ENCODE results near the gene KRTAP4-4.
"Not testable (repeated sequence)": the region's sequence is repeated elsewhere in the genome, so short reads cannot be mapped to it uniquely, and the experiment has no call there.

KRTAP4-4 gene

DNA sequence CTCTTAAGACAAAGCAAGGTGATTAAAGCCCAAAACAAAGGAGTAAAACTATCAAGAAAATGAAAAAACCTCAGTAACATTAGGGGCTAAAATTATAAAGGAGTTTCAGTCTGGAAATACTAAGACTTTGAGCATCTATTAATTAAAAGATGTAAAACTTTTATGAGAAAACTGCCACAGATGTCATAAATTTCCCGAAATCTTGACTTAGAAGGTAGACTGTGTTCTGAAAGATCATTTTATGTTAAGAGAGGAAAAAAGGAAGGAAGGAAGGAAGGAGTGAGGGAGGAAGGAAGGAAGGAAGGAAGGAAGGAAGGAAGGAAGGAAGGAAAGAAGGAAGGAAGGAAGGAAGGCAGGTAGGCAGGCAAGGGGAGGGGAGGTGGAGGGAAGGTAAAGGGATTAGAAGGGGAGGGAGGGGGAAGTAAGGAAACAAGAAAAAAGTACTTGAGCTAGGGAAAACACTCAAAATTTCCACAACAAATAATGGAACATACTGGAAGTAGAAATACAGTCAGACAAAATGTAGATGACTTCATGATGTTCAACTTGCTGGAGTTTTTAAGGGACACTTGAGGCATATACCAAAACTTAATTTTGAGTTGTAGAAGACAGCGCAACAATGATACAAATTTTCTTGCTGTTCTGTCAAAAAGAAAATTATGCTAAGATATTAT, 12.9 kb downstream of the KRTAP4-4 start:
- DNase-seq: no peak

DNA sequence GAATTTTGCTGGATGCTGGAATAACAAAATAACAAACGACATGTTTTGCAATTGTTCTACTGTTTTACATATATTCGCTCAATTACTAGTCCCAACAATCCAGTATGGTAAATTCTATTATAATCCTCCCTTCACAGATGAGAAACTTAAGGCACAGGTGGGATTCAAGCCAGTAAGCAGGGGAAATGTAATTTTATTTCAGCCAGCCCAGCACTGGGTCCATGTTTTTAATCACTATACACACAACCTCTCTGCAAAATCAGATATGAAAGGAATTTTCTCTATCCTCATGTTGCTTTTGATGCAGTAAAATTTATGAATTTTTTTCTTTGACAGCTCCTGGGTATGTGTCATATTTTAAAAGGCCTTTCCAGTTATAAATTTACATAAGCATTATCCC, 15.3 kb downstream of the KRTAP4-4 start:
- no peak for DNase-seq

- no peak for DNase-seq
Measured at GRCh38 chr17:41144846-41145245, 15.7 kb downstream of the KRTAP4-4 start.

DNA sequence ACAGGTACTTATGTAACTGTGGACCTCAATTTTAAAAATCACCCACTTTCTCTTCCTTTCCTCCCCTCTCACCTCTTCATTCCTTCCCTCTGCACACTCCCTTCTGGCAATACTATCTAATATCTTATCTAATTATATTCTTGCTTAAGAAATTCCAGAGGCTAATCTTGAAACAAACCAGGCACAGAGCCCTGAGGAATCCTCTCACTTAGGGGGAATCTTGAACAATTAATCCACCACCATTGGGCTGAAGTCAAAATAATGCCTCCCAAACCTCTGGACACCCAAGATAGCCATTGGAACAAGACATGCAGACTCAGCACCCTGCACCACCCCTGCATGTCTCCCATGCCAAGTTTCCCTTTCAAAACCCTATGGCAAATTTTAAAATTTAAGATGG, 19.2 kb downstream of the KRTAP4-4 start:
- DNase-seq: no peak

GRCh38 chr17:41140360-41141131, 20.0 kb downstream of the KRTAP4-4 start, which contains the start of gene KRTAP4-6:
TSS of gene KRTAP4-6 (minus strand) at chr17:41140544. CDS start at chr17:41140487, 57 bp downstream.
- no peak for DNase-seq

GRCh38 chr17:41139865-41140264, 20.7 kb downstream of the KRTAP4-4 start:
- DNase-seq: not testable (repeated sequence)

DNA sequence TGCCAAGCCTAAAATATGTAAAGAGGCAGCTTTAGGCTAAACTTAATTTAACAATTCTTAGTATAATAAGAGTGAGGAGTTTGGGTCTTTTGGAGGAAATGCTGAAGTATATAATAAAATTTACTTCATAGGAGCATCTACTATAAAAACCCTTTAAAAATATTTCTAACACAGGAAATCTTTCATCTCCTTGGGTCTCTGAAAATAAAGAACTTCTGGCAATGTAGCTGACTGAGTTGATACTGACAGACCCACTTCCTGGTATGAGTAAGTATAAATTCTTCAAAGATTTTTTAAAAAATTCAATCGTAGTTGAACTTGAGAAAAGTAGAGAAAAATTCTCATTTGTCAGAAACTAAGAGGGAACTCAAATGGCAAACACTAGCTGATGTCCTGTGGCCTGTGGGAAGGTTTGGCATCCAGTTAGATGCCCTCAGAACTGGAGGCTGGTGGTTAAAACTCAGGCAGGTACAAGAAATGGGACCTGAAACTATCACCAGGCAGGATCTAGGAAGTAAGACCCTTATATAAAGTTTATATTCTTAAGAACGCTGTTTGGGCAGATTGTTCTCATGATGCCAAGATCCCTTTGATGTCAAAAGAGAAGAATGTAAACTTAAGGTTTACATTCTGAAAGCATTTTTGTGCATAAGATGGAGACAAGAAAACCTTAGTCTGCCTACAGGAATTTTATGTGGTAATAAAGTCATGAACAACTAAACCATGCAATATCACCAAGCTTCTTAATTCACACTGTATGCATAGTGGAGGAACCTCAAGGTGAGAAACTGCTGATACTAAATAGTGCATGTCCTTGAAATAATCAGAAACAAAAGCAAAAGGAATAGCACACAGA, 26.4 kb downstream of the KRTAP4-4 start:
- DNase-seq: no peak

DNA sequence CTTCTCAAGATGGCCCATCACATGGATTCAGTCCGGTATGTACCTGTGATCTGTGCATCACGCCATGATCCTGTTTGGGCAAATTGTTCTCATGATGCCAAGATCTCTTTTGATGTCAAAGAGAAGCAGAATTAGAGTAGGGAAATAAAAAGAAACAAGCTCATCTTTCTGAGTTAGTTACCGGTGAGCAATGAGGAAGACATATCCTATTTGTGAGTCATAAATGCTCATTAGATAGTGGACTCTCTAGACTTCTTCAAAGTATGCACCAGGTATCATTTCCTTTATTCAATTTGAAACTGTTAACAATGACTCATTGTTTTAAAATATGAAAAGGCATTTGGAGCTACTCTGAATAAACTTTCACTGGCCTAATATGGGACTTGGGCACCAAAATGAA, 28.6 kb downstream of the KRTAP4-4 start:
- no peak for DNase-seq

DNA sequence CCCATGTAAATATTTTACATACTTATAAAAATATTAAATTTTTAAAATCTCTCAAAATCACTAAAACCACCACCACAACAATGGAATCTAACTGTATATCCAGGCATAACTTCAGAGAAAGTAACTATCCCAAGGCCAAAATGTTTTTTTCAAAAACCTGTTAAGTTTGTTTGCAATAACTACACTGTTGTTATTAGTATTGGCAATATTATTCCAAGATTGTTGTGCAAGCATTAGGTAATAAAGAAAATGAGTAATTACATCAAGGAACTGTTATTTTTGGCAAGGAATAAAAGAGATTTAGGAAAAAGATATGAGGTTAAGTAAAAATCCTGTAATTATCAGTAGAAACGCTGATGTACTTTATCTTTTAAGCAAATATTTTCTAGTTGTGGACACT, 33.2 kb downstream of the KRTAP4-4 start:
- no peak for DNase-seq

DNA sequence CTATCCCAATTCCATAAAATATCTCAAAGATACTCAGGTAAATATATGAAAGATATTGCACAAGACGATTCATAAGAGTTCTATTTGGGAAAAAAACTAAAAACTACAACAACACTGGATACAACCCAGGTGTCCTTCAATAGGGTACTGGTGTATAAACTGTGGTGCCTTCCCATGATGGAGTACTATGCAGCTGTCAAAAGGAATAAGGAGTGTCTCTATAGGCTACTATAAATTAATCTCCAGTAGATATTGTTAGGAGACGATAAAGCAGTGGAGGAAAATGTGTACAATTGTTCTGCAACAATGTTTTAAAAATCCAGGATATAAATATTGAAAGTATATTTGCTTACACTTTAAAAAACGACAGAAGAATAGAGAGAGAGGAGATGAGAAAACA, 34.1 kb downstream of the KRTAP4-4 start:
- DNase-seq: no peak

GRCh38 chr17:41125064-41125463, 35.5 kb downstream of the KRTAP4-4 start:
- DNase-seq: no peak

- not testable (repeated sequence) for DNase-seq
Measured at GRCh38 chr17:41123991-41124371, 36.6 kb downstream of the KRTAP4-4 start, which contains the start of gene KRTAP4-12. TSS of gene KRTAP4-12 (minus strand) at chr17:41124182. CDS start at chr17:41124122, 60 bp downstream.

DNA sequence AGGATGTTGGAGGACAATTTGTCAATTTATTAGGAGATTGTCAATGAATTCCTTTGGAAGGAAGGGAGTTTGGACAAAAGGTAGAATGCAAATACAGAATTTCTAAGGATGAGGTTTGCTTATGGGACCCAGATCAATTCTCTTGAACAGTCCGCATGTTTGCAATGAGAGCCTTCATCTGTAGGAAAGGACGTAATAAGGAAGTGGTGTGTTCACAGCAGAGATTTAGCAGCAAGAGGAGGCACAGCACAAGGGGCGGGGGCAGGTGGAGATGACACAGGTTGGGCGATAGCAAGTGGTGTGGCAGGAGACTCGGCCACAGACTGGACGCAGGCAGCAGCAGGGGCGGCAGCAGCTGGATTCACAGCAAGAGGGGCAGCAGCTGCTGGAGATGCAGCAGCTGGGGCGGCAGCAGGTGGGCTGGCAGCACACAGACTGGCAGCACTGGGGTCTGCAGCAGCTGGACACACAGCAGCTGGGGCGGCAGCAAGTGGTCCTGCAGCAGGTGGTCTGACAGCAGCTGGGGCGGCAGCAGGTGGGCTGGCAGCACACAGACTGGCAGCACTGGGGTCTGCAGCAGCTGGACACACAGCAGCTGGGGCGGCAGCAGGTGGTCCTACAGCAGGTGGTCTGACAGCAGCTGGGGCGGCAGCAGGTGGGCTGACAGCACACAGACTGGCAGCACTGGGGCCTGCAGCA, 37.1 kb downstream of the KRTAP4-4 start:
- DNase-seq: not testable (repeated sequence)

GRCh38 chr17:41121742-41122141, 38.8 kb downstream of the KRTAP4-4 start:
- no peak for DNase-seq

- not testable (repeated sequence) for DNase-seq
Measured at GRCh38 chr17:41119696-41120690, 40.6 kb downstream of the KRTAP4-4 start.

DNA sequence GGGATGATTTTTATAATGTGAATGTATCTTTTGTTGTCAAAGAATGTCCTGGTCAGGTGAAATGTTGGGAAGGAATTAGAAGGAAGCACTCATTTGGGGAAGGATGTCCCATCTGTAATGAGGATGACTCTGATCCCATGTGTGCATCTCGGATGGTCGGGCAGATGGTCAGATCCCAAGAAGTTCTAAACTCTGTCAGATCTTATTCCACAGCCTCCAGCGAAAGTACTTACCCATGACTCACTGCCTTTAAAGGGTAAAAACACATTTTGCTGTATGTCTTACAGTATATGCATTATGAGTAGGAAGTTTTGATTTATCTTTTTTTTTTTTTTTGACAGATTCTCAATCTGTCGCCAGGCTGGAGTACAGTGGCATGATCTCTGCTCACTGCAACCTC, 41.8 kb downstream of the KRTAP4-4 start:
- DNase-seq: no peak

- DNase-seq: not testable (repeated sequence)
Measured at GRCh38 chr17:41117846-41118386, 42.6 kb downstream of the KRTAP4-4 start, which contains the start of gene KRTAP4-11. TSS of gene KRTAP4-11 (minus strand) at chr17:41118373. CDS start at chr17:41118315, 58 bp downstream.

DNA sequence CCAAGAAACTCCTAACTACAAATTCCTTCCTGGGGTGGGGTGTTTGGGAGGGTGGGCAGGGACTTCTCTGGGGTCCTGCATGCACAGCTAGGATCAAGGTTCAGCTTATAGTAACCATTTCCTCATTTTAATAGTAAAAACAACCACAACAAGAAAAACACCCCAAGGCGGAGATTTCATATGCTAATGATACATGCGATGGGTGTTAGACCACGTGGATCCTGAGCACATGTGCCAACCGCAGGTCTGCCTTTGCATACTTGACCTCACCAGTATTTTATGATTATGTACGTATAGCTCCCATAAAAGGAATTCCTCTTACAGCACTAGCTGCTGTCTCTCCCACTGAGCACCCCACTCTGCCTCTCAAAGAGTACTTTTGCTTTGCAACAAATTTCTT, 44.3 kb downstream of the KRTAP4-4 start:
- DNase-seq: no peak

DNA sequence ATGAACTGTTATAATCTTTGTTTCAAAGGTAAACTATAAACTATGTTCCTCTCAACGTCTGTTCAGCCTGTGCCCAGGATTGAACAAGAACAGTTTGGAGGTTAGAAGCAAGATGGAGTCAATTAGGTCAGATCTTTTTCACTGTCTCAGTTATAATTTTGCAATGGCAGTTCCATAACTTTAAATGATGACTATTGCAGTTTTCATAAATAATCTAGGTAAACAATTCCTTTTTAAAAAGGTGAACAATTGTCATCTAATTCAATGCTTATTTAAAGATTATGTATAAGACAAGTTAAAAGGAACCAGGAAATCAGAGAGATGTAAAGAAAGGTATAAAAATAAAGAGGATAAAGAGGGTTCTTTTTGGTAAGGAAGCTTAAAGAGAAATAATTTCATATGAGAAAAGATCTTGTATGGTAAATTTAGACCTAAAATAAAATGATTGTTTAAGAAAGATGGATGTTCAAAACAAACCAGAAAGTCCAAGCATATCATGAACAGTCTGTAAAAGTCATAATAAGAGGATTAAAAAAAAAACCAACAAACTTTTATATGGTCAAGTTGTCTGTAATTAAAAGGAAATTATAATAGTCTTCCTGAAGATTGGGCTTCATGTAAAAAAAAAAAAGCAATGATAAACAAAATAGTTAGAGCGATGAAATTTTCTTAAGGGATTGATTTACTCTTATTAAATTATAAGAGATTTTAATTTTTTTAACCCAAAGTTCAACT, 49.2 kb downstream of the KRTAP4-4 start:
- no peak for DNase-seq

All from stimulated activated CD4-positive, alpha-beta T cell treated with anti-CD3 and anti-CD28 coated beads, Interleukin-1b, Interleukin-23, amount 100 ng/mL, for 48 hours (primary cell).